Measurements from ENCODE around the gene GNAQ.
"Not testable (repeated sequence)": the region's sequence is repeated elsewhere in the genome, so short reads cannot be mapped to it uniquely, and the experiment has no call there.

The GNAQ gene

GRCh38 chr9:77756449-77756848 lies 275.2 kb downstream of the GNAQ start:
- DNase-seq, result no peak

DNA sequence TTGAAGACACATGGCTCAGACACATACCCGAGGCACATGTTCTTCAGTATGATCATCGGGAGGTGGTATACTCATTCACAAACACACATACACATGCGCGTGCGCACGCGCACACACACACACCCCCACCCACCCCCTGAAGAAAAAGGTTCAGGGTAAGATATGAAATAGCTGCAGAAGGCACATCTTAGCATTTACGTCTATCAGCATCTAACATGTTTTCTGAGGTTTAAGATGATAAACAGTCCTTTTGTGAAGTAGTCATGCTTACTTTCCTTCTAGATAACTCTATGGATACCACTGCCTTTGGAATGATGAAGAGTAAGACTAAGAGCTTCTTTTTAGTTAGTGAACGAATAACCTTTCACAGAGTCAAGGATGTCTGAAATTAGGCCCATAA lies 278.4 kb downstream of the GNAQ start:
- DNase-seq, result no peak

GRCh38 chr9:77752554-77752953 lies 279.1 kb downstream of the GNAQ start:
- DNase-seq, result no peak

DNA sequence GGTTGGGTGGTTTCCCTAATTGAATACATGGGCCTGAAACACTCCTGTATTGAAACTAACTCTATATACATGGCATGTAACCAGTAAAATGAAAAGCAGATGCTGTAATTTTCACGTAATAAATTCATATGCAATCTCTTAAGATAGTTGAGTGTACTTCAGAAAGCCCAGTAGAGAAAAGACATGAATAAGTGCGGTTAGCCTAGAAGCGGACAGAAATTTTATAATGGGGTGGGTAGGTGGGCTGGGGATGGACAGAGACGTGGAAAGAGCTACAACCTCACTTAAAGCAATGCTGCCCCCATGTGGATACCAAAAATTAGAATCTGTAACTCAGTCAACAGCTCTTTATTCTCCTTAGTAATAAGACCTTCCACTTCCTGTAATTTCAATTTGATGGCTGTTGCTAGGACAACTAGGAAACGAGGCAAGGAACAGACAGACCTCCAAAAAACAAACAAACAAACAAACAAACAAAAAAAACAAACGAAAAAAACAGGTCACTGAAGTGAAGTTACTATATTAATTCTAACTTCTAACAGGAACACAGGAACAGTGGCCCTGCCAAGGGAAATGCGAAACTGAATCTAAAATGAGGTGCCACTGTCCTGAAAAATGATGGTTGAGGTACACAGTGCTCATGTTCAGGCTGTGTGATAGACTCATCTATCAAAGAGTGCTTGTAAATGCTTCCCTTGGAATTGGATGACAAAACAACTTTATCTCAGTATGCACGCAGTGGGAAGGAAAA lies 280.1 kb downstream of the GNAQ start:
- DNase-seq, result peak; percentile 79

GRCh38 chr9:77750981-77751340 lies 280.6 kb downstream of the GNAQ start:
- DNase-seq, result no peak

DNA sequence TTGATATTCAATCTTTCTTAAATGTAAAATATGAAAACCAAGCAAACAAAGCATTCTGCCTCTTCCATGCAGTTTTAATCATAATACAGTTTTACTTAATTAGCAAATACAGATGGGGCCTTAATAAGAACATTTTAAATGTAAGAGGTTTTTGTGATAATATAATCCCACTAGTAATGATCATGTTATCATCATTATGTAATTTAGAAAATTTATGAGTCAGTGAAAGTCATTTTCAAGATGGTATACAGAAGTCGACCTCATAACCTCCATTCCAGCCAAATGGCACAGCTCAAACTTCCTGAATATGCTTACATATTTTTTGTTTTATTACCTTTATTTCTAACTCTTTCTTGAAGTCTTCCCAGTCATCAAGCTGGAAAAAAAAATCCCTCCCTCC lies 281.3 kb downstream of the GNAQ start:
- no peak for DNase-seq

DNA sequence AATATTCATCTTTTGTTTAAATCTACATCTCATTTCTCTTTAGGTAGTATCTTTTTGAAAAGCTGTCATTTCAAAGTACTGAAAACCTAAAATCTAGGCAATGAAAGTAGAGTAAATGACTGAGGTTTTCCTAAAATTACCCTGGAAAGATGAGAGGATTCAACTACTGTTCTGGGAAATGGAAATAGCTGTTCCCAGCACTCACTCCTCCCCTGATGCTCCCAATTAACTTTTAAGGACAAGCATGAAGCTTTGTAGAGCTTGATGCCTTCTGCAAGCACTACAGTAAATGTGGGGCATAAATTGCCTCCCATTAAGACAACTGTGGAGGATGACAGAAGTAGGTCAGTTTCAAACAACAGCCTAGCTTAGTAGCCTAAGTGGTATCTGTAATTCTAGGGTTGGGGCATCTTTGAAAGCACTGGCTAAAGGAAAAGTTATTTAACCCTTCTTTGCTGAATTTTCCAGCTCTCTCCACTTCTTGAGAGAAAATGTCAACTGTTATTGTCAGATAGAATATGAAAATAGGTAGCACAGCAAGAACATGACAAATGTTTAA lies 283.3 kb downstream of the GNAQ start:
- DNase-seq, result peak; percentile 40

DNA sequence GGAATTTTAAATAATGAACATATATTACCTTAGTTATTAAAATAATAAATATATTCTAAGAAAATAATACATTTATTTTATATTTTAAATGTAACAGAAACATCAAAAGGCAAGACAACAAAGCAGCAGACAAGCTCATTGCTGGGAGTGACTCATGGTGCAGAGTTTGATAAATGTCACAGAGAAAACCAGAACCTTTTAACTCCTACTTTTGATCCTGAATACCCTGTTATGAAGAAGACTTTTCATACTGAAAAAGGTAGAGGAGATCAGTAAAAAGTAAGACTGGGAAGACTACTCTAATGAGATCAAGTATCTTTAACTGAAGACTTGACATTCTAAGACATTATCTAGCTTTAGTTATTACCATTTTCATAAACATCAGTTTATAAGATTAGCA lies 284.4 kb downstream of the GNAQ start:
- DNase-seq, result no peak

- DNase-seq, result no peak
These were observed 286.7 kb downstream of the GNAQ start for GRCh38 chr9:77744841-77745430.

- no peak for DNase-seq
These were observed 288.2 kb downstream of the GNAQ start for GRCh38 chr9:77743386-77743785.

DNA sequence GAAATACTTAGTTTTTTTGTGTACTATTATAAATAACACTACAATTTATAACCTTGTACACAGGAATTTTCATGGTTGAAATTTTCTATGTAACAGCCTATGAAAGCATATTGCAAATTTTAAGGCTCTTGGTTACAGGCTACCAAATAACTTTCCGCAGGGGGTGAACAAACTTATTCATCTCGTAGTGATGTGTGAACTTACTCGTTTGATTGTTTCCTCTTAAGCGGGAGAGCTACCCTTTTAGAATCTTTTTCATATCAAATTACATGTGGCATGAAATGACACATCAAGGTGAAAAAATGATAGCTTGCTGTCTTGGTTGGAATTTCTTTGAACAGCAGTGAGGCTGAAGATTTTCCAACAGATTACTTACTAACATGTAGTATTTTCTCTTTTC lies 292.7 kb downstream of the GNAQ start:
- no peak for DNase-seq

GRCh38 chr9:77735494-77735893 lies 296.1 kb downstream of the GNAQ start:
- no peak for DNase-seq

- DNase-seq, result peak; percentile 90
These were observed 299.7 kb downstream of the GNAQ start for GRCh38 chr9:77731930-77732329.

GRCh38 chr9:77731008-77731698 lies 300.5 kb downstream of the GNAQ start:
- DNase-seq, result peak; percentile 11

- DNase-seq, result no peak
These were observed 302.4 kb downstream of the GNAQ start for GRCh38 chr9:77729177-77729576.

- no peak for DNase-seq
These were observed 304.8 kb downstream of the GNAQ start for GRCh38 chr9:77726814-77727213.

- no peak for DNase-seq
These were observed 305.3 kb downstream of the GNAQ start for GRCh38 chr9:77726289-77726688.

- no peak for DNase-seq
These were observed 305.8 kb downstream of the GNAQ start for GRCh38 chr9:77725820-77726219.

DNA sequence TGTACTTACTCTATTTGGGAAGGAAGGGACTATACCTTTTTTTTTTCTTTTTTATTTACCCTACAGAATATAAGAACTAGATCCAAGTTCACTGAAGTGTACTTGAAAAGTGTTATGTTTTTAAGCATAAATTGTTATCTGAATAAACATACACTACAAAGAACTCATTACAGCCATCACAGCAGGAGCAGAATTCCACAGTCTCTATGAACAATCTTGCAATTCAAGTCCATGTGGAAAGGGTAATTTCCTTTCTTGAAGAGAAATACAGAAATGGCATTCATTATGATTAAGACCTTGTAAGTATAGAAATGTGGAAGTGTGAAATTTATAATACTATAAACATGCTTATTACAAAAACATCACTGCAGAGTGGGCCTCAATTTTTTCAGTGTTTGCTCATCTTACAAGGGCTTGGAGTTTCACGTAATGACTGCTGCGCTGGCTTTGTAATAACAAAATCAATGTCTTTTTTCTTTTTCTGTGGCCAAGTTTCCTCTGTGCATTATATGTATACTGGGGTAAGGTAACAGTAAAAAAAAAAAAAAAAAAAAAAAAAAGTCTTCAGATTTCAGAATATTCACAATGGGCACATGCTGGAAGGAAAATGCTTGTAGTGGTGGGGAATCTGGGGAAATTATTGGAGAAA lies 306.4 kb downstream of the GNAQ start:
- no peak for DNase-seq

DNA sequence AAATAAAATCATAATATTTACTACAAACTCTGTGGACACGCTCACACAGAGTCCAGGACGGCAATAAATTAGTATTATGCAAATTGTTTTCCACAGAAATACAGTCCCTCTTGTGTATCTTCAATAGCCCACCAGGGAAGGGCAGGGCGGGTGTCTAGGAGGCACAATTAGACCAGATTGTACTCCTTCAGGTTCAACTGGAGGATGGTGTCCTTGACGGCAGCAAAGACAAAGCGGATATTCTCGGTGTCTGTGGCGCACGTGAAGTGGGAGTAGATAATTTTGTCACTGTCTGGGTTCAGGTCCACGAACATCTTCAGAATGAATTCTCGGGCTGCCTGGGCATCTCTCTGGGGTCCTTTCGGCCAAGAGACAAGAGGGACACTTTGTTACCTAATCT lies 310.5 kb downstream of the GNAQ start:
- not testable (repeated sequence) for DNase-seq

GRCh38 chr9:77719321-77719720 lies 312.3 kb downstream of the GNAQ start:
- DNase-seq, result no peak

DNA sequence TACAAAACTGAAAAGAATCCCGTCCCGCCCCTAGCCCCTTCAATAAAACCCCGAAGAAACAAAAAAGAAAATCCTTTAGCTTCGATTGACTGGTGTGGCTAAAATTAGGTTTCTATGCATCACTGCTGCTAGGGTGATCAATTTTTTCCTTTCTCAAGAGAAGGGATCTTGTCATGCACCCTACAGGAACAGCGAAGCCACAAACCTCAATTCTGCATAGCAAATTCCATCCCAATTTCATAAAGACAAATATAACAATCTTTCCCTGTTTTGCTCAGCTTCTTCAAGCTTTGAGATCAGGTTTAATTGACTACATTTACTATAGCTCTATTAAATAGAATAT lies 313.3 kb downstream of the GNAQ start:
- not testable (repeated sequence) for DNase-seq

DNA sequence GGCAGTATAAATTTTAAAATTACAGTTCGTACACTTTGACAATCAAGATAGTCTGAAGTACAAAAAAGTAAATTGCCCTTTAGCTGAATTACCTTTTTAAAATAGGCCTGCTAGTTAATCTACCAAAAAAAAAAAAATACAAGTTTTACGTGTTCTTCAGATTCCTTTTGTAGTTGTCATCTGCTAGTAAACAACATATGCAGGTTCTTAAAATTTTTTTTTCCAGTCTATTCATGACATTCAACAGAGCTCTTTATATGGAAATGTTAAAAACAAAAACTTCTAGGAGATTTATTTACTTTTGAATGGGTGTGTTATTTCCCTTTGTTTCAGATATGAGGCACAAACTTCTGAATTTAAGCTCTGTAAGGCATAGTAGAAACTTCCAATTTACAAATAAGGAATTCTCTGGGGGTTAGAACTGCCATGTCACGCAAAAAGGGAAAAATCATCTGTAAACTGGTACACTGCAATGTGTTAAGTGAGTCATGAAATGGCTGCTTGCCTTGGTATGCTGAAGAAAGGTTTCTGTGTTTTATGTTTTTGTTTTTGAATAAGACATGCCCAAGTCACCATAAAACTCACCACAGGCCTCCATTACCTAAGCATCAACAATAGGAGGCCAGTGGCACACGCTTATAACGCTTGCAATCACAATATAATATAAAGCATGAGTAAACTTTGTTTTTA lies 313.9 kb downstream of the GNAQ start:
- DNase-seq, result not testable (repeated sequence)
